ENCODE measurements around the gene ALG1. TPM values are rescaled to one million over a fixed set of nuclear protein-coding genes. Genes with fewer than 3 reads are reported as not detected.

The ALG1 gene, protein sequence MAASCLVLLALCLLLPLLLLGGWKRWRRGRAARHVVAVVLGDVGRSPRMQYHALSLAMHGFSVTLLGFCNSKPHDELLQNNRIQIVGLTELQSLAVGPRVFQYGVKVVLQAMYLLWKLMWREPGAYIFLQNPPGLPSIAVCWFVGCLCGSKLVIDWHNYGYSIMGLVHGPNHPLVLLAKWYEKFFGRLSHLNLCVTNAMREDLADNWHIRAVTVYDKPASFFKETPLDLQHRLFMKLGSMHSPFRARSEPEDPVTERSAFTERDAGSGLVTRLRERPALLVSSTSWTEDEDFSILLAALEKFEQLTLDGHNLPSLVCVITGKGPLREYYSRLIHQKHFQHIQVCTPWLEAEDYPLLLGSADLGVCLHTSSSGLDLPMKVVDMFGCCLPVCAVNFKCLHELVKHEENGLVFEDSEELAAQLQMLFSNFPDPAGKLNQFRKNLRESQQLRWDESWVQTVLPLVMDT
- 26.4 and 27.7 TPM in 2 replicates for total RNA-seq

DNA sequence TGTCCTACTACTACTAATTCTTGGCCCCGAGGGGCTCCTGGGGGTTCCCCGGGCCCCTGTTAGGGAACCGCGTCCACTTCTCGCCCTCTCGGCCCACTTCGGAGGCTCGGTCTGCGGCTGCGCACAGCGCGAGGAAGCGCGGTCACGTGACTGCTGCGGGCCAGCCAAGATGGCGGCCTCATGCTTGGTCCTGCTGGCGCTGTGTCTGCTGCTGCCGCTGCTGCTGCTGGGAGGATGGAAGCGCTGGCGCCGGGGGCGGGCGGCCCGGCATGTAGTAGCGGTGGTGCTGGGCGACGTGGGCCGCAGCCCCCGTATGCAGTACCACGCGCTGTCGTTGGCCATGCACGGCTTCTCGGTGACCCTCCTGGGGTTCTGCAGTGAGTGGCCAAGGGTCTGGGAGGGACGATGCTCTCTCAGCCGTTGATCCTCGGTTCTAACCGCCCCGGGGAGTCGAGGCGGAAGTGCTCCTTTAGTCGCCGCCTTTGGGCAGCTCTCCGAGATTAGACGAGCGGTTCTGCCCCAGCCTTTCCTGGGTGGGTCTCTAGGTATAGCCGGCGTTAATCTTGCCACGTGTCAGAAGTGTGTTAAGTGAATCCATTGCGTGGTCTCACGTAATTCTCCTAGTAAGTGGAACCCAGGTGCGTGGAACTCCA lies at the start of gene ALG1:
Gene ALG1, plus strand, starts transcription at position 163 of the 653 bp plus-strand sequence. Its CDS starts 7 bp downstream, at position 170.
- DNase-seq (ENCODE audit: extremely low read depth, low read depth, low spot score) = no peak

DNA sequence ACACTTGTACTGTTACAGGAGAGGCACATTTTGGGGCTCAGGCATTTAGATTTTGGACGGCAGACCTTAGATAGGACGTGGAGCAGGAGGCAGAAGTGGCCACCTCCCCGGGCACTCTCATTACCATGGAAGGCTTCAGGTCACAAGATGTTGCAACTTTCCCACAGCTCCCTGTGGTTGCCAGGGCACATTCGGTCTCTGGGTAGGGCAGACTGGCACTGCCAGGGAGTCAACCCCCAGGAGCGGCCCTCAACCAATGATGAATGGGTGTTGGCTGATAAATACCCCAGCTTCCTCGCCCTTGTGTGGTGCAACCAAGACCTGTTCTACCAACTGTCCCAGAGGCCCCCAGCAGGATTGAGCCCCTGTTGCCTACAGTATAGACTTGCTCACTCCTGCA lies 49.1 kb upstream of the ALG1 start:
- DNase-seq (ENCODE audit: extremely low read depth, low read depth, low spot score) = no peak

DNA sequence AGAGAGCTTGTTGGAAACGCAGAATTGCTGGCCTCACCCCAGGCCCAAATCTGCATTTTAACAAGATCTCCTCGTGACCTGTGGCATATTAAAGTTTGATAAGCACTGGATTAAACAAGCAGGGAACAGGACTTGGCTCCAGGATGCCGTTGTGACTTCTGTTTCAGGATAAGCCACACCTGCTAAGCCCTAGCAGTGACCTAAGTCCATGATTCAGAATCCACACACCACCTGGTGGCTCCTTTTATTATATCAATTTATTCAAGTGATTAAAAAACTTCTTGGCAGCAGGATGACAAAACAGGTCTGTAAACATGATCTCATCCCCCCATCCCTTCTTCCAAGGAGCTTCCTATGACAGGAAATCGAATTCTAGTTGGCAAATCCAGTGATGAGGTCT lies 47.0 kb upstream of the ALG1 start:
- no peak for DNase-seq (ENCODE audit: extremely low read depth, low read depth, low spot score)

DNA sequence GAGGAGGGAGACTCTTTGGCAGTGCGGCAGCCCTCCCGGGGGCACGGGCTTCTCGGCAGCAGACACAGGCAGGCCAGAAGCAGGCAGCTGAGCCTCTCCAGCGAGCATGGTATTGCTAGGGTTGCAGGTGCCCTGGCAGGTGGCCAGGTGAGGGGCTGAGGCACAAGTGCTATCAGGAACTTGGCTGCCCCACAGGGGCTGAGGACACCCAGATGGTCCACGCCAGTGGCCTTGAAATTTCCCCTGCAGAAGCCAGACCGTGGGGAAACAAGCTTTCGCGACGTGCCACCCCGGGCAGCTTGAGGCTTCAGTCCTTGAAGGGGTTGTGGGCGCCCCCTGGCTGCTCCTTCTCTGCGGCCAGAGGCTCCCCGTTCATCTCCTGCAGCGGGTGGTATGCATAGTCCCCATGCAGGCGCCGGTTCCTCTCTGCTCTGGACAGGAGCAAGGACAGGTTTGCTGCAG lies 46.4 kb upstream of the ALG1 start:
- DNase-seq (ENCODE audit: extremely low read depth, low read depth, low spot score) = no peak

DNA sequence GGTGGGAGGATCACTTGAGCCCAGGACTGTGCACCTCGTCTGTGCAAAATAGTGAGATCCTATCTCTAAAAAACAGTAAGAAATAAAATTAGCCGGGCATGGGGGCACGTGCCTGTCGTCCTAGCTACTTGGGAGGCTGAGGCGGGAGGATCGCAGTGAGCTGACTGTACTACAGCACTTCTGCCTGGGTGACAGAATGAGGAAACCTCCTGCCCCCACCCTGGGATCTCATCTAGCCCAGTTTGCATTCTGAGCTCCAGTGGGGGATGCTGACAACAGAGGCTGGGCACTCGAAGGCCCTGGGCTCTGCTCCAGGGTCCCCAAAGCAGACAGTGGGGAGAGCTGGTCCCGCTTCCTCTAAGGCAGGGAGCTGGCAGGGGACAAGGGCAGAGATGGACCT lies 45.0 kb upstream of the ALG1 start:
- DNase-seq (ENCODE audit: extremely low read depth, low read depth, low spot score) = no peak

DNA sequence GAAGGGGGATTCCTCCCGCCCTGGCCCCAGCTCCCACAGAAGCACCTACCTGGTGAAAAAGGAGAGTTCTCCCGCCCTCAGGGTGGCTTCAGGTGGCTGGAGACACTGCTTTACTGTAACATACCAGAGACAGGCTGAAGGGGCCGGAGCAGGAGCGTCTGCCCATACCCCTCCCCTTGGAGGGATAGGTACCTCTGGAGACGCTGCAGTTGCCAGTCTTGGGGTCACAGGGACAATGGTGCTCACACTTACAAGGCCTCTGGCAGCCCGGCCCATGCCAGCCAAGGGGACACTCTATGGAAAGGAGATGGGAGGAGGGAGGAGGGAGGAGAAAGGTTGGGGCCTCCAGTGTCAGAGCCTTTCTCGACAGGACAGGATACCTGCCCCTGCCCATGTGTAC lies 44.6 kb upstream of the ALG1 start:
- DNase-seq (ENCODE audit: extremely low read depth, low read depth, low spot score) = no peak

DNA sequence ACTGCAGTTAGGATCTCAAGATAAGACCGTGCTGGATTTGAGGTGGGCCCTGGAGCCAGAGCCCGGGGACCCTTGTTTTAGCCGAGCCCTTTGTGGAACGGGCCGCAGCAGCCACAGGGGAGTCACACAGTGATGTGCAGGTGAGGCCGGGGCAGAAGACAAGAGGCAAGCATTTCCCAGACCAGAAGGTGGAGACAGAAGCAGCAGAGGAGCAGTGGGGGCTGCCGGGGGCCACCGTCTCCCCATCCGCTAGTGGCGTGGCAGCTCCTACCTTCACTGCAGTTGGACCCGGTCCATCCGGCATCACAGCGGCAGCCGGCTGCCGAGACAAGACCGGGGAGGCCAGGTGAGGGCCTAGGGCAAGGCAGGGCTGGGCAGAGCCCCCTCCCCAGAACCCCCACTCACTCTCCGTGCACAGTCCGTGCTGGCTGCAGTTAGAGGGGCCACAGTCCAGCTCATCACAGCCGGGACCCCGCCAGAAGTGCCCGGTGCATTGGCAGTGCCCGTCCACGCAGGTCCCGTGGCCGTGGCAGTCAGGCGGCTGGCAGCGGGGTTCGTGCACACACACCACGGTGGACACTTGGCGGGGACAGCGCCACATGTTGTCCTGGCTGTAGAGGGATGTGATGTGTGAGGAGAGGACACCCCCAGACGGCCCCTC lies 43.9 kb upstream of the ALG1 start:
- no peak for DNase-seq (ENCODE audit: extremely low read depth, low read depth, low spot score)

DNA sequence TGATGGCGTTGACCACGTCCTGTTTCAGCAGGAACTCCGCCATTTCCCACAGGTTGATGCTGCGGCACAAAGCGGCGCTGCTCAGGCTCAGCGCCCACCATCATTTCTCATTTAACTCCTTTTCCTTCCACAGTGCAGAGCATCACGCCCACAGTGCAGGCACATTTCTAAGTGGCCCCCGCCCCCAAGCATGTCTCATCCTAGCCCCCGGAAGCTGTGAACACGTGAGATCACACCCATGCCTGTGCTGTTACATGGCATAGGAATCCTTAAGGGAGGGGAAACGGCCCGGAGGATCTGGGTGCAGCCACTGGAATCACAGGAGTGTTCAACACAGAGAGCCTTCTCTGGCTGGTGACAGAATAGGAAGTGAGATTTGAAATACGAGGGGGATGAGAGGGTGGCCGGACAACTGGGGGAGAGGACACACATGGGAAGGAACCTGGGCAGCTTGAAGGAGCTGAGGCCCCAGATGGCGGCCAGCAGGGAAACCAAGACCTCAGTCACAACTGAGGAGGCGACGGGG lies 42.6 kb upstream of the ALG1 start:
- DNase-seq (ENCODE audit: extremely low read depth, low read depth, low spot score) = no peak

DNA sequence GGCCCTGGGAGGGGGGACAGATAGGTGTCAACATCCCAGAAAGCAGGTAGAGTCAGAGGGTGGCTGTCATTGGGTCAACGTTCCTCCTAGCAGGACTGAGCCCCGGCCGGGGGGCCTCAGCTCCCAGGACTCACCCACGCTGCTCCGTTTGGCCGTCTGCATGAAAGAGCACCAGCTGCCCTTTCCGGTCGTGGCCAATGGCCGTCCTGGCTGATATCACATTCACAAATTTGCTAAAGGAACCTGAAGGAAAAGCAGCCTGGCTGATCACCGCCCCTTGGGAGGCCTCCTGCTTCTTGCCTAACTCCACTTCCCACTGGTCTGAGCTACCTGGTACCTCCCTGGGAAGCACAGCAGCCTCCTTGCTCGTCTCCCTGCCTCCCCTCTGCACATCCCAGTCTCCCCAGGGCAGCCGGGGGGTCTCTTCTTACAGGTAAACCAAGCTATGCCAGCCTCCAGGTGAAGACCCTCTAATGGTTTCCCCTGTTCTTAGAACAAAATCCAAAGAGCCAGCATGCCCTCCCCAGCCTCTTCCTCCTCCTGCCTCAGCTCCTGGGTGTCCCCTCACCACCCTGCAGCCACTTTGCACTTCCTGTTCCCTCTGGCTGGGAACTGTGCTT lies 41.3 kb upstream of the ALG1 start:
- DNase-seq (ENCODE audit: extremely low read depth, low read depth, low spot score) = no peak

DNA sequence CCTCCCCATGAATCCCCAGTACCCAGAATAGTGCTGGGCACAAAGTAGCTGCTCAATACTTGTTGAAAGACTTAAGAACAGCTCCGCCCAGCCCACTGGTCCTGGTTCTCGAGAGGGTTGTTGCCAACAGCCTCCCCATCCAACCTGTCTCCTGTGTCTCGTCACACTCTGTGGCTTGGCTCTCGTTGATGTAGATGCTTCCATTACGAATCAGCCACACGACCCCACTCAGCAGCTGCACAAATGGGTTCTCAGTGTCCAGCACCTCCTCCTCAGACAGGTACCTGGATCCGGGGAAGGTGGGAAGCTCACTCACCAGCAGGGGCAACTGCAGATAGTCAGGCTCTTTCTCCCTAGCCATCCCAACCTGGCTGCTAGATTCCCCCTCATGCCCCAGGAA lies 40.0 kb upstream of the ALG1 start:
- DNase-seq (ENCODE audit: extremely low read depth, low read depth, low spot score) = no peak

DNA sequence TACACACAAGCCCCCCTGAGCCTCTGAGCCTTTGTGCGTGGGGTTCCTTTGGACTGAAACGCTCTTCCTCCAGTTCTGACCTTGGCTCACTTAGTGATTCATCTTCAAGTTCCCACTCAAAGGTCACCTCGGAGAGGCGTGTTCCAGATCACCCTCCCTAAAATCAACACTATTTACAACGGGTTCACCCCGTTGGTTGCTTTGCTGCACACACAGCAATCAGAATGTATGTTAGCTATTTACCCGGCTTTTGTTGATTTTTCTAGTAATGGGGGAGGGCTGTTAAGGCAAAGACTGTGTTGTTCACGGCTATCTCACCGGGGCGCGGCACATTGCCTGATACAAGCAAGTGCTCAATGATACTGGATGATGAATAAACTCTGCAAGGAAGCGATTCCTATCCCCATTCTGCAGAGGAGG lies 38.9 kb upstream of the ALG1 start:
- no peak for DNase-seq (ENCODE audit: extremely low read depth, low read depth, low spot score)

DNA sequence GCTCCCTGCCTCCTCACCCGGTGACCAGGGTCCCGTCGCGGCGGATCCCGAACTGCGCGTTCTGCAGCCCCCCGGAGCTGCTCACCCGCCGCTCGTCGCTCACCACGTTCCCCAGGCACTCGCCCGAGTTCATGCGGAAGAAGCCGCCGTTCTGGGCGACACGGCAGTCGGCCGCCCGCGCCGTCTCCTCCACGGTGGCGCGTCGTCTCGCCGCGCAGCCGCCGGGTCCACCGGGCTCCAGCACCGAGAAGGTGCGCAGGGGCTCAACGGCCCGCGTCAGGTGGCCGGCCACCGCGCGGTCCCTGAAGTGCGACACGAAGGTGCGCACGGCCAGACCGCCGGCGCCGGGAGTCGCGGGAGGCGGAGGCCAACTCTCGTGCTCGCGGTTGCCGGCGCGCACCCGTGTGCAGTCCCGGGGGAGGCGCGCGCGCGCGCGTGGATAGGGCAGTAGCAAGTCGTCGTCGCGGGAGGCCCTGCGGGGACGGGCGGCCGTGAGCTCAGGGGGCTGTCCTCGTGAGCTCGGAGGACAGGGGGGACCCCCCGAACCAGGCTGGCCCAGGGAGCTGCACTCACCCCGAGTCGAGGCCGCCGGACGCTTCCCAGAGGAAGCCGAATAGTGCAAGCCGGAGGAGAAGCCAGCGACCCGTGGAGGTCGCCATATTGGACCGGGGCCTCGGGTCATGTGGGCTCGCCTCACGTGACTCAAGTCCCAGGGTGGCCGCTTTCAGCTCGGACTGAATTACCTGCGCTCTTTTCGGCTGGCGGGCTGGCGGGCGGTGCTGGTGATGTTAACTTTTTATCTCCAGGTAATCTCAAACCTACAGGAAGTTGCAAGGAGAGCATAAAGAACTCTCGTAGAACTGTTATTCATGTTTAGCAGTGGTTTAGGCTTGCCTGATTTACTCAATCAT lies 38.1 kb upstream of the ALG1 start, which contains the start of gene NAGPA:
Gene NAGPA, minus strand, starts transcription at position 680 of the 911 bp plus-strand sequence. Its CDS starts 21 bp downstream, at position 659.
- peak; percentile 27 for DNase-seq (ENCODE audit: extremely low read depth, low read depth, low spot score)

DNA sequence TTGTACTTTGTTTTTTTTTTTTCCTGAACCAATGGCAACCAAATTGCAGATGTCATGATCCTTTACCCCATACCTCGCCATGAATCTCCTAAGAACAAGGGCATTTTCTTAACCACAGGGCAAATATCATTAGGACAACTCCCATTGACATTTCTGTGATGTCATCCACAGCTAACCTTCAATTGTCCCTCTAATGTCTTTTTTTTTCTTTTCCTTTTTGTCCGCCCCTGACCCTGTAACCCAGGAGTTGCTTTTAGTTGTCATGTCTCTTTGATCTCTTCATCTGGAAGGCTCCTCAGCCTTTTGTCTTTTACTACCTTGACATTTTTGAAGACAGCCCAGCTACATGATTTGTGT lies 37.5 kb upstream of the ALG1 start:
- DNase-seq (ENCODE audit: extremely low read depth, low read depth, low spot score) = no peak

DNA sequence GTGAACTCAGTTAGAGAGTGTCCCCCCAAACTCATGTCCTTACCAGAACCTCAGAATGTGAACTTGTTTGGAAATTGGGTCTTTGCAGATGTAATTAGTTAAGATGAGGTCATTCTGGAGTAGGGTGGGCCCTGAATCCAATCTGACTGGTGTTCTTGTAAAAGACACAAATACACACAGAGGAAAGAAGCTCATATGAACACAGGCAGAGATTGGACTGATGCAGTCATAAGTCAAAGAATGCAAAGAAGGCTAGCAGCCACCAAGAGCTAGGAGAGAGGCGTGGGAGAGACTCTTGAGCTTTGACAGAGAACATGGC lies 35.8 kb upstream of the ALG1 start:
- no peak for DNase-seq (ENCODE audit: extremely low read depth, low read depth, low spot score)

DNA sequence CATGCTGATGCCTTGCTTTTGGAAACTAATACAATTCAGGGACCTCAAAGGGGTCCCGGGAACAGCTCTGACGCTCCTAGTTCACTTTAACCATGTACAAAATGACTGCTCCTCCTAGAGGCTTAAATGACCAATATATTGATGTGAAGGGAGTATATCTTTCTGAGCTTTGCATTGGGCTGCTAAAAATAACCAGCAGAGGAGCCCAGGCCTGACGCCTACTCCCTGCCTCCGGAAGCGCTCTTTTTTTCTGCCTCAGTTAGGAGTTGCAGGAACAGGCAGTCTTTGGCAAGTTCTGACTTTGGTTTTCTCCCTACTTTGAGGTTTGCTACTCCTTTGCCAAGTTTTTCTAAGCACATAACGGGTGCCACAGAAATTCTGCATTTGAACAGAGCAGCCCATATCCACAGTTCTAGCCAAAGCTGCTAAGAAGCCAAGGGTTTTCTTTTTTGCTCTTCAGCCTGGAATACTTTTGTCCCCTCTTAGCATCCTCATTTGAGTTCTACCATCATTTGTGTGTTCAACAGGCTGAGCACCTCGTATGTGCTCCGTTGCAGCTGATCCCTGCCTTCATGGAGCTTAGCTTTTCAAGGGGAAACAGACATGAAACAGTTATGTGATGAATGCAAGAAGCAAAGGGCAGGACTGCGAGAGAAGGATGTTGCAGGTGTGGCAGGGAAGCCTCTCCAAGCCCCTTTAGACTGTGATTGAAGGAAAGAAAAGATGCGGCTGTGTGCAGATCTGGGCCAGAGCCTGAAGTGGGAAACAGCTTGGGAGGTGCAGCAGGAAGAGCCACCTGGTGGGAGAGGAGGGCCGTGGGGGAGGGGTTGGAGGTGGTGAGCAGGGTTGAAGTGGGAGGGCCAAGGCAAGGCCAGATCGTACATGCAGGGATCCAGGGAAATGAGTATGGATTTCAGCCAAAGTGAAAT lies 35.2 kb upstream of the ALG1 start:
- no peak for DNase-seq (ENCODE audit: extremely low read depth, low read depth, low spot score)

DNA sequence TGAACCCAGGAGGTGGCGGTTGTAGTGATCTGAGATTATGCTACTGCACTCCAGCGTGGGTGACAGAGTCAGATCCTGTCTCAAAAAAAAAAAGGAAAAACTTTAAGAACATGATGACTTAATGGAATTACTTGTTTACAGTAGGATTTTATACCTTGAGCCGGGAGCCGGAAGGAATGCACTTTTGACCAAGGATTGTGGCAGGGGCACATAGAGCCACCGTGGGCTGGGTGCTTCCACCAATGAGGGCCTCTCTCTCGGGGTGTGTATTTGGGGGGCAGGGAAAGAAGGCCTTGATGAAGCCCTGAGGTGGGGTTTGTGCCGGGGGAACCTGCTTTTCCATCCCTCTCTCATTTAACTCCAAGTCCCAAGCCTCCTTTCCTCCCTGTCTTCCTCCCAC lies 31.2 kb upstream of the ALG1 start:
- no peak for DNase-seq (ENCODE audit: extremely low read depth, low read depth, low spot score)

DNA sequence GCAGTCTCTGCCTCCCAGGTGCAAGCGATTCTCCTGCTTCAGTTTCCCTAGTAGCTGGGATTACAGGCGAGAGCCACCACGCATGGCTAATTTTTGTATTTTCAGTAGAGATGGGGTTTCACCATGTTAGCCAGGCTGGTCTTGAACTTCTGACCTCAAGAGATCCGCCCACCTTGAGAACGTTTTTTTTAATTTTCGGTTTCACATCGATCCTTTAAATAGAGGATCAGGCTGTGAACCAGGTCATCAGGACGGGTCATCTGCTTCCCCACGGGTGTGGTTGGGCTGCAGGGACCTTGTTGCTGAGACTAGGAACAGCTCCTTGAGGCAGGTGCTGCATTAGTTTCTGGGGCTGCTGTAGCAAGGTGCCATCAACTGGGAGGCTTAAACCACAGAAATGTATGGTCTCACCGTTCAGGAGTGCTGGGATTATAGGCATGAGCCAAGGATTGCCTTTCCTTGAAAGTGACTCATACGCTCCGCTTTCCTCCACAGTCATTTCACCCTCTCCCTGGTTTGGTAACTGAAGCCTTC lies 30.0 kb upstream of the ALG1 start:
- DNase-seq (ENCODE audit: extremely low read depth, low read depth, low spot score) = no peak

DNA sequence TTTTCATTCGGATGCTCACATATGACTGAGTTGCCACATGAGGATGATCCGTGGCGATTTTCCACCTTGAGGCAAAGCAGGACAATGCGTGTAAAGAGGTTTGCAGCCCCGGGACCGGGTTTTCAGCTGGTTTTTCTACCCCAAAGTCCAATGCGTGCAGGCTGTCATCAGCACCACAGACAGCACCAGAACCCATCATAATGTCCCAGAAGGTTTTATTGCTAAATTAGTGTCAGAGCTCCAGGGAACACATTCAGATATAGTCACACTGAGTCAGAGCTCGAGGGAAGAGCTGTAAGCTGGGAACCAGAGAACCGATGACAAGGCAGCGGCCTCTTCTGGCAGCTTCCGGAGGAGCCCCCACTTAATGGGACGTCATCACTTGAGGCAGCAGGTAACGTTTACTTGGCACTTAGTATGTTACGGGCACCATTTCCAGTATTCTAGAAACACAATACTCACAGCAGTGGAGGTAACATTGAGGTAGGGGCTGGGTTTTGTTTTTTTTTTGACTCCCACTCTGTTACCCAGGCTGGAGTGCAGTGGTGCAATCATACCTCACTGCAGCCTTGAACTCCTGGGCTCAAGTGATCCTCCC lies 29.0 kb upstream of the ALG1 start:
- DNase-seq (ENCODE audit: extremely low read depth, low read depth, low spot score) = no peak
